SJCRH30 (cell line): ENCODE data around the gene TAF3. TPM values are rescaled to one million over a fixed set of nuclear protein-coding genes. Genes with fewer than 3 reads are reported as not detected.

Source experiments
- DNase-seq, 2 experiments: peaks; one replicate each; pipeline ENCODE4 v3.0.0-alpha.2; 2015 to 2020
- H3K27ac ChIP-seq: fragments of 250-450 bp; sonication (Bioruptor Pico); 2 replicates; pipeline ENCODE4 v1.5.1; 2020; ENCODE audit warnings: mild to moderate bottlenecking, moderate library complexity
- H3K27me3 ChIP-seq: fragments of 250-450 bp; sonication (Bioruptor Pico); 2 replicates; pipeline ENCODE4 v1.5.1; 2020; ENCODE audit warnings: mild to moderate bottlenecking, moderate library complexity
- H3K36me3 ChIP-seq: fragments of 250-450 bp; sonication (Bioruptor Pico); 2 replicates; pipeline ENCODE4 v1.5.1; 2020; ENCODE audit warnings: mild to moderate bottlenecking, moderate library complexity
- H3K4me1 ChIP-seq: fragments of 250-450 bp; sonication (Bioruptor Pico); 2 replicates; pipeline ENCODE4 v1.5.1; 2020; ENCODE audit warnings: mild to moderate bottlenecking, moderate library complexity
- H3K4me3 ChIP-seq: fragments of 250-450 bp; sonication (Bioruptor Pico); 2 replicates; pipeline ENCODE4 v1.5.1; 2020; ENCODE audit warnings: mild to moderate bottlenecking, moderate library complexity
- H3K9me3 ChIP-seq: fragments of 250-450 bp; sonication (Bioruptor Pico); replicated peaks from 2 replicates; pipeline ENCODE4 v1.5.1; 2020; ENCODE audit warnings: mild to moderate bottlenecking, moderate library complexity
- total RNA-seq: library from RNA; depleted of rRNA; stranded (reverse); fragments of >200 nt; shearing (Covaris generic); gene quantifications from 2 replicates; pipeline ENCODE4 v1.2.3, GENCODE V29; 2014

Gene TAF3
- total RNA-seq, 1 experiment from 2014 or later, result 3.6 TPM

GRCh38 chr10:8040651-8041050 lies 222.3 kb downstream of the TAF3 start:
- Histone ChIP-seq H3K27me3 (no peaks in the 10 kb centered on the region), H3K4me1 (0 out of 2 replicates have a peak, but pooled peaks cover under 1% of the 10 kb centered on the region), H3K4me3 (no peak overlapping the region), H3K36me3 (no peaks in the 10 kb centered on the region), H3K27ac (no peak overlapping the region), H3K9me3 (no peaks in the 10 kb centered on the region)
- DNase-seq, result no peak

DNA sequence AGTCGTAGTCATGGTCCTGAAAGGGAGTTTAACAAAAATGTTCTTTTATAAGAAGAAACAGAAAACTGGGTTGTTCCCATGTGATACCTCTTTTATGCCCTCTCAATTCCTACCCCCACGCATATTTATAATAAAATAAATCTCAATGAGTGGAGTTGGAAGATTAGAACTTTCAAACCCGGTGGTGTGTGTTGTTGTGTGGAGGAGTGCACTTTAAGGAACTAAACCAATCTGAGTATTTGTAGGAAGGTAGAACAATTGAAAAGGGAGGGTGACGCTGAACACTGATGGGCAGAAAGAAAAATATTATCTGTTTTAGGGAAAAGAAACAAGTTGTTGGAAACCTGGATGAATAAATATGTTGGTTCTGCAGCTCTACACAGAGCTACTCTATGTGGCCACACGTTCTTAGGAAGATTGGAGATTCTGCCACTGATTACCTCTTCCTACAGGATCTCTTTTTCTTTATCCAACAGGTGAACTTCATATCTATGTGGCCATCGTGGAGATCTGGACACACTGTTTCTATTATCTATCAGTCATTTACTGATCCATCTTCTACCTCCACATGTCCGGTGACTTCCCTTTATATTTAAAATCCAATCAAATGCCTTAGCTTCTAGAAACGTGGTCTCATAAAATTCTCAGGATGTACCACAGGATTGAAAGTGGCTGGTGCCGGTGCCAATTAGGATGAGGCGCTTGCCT lies 223.1 kb downstream of the TAF3 start:
- Histone ChIP-seq H3K4me3 (no peak overlapping the region), H3K4me1 (0 out of 2 replicates have a peak, but pooled peaks cover 2% of the 10 kb centered on the region), H3K9me3 (no peaks in the 10 kb centered on the region), H3K36me3 (no peaks in the 10 kb centered on the region), H3K27me3 (no peaks in the 10 kb centered on the region), H3K27ac (no peak overlapping the region)
- DNase-seq, result no peak

DNA sequence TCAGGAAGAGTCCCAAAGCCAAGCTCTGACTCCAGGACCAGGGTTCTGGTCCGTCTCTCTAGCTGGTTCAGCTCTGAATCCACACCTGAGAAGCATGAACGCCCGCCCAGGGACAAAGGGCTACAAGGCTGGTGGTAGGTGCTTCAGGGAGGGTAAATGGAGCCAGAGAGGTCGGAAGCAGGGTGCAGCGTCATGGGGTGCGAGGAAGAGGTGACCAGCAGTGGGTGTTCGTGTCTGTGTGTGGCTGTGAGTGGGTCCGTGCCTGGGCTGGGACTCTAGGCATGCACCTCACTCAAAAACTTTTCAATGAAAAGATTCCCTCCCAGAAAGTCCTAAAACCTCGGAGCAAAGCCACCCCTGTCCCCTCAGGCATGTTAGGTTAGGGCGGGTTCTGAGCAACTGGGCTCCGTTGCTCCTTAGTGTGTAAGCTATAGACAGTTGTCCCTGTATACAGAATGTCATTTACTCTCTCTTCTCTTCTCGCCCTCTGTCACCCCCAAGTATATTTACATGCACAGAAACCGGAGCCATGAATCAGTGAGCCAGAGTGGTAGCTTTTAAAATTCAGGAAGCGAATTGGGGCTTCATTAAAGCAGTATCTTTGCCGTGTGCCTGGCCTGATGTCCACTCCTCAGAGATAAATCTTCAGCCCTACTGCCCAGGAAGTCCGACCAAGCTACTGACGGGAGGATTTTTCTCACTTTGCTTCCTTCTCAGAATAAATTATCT lies 223.9 kb downstream of the TAF3 start:
- H3K4me1 ChIP-seq, result 0 out of 2 replicates have a peak, but pooled peaks cover 2% of the 10 kb centered on the region
- H3K27ac ChIP-seq, result no peak overlapping the region
- no peak for DNase-seq
- H3K36me3 ChIP-seq, result no peaks in the 10 kb centered on the region
- no peak overlapping the region for H3K4me3 ChIP-seq
- no peaks in the 10 kb centered on the region for H3K9me3 ChIP-seq
- H3K27me3 ChIP-seq, result no peaks in the 10 kb centered on the region

DNA sequence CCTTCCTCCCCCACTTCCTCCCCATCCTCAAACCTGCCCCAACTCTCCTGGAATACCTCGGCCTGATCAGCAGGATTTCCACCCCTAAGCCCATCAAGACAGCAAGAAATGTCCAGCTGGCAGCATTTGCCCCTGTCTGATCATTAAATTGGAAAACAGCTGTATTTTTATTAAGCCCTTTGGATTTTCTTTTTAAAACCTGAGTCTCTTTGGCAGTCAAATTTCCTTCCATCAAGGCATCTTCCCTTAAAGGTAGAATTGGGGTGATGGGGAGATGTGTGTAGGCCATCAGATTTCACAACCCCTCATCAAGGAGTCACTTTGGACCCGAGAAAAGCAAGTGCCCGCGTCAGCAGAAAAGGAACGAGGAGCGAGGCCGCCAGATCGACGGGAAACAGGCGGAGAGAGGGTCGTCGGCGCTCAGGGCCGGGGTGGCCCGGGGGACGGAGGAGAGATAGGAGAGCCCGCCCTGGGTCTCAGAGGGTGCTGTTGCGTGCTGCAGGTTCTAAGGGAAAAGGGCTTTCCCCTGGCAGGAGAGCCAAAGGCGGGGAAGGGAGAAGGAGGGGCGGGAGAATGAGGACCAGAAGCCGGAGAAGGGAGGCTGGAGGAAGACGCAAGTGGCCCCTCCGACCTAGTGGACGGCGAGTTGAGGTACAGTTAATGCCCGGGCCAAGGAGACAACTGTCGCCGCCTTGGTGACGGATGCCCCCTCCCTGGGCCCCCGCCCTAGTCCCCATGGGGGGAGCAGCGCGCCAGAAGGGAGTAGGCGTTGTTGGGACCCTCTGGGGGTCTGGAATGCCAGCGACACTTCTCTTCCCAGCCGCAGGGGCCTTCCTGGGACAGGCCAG lies 224.6 kb downstream of the TAF3 start:
- DNase-seq, result no peak
- Histone ChIP-seq H3K27me3 (no peaks in the 10 kb centered on the region), H3K4me3 (no peak overlapping the region), H3K36me3 (no peaks in the 10 kb centered on the region), H3K9me3 (no peaks in the 10 kb centered on the region), H3K27ac (no peak overlapping the region), H3K4me1 (0 out of 2 replicates have a peak, but pooled peaks cover 2% of the 10 kb centered on the region)

GRCh38 chr10:8043569-8044306 lies 225.4 kb downstream of the TAF3 start:
- no peak overlapping the region for H3K4me3 ChIP-seq
- H3K36me3 ChIP-seq, result no peaks in the 10 kb centered on the region
- H3K27ac ChIP-seq, result no peak overlapping the region
- 0 out of 2 replicates have a peak, but pooled peaks cover 2% of the 10 kb centered on the region for H3K4me1 ChIP-seq
- H3K27me3 ChIP-seq, result no peaks in the 10 kb centered on the region
- no peaks in the 10 kb centered on the region for H3K9me3 ChIP-seq
- no peak for DNase-seq

GRCh38 chr10:8044331-8044907 lies 226.1 kb downstream of the TAF3 start:
- Histone ChIP-seq H3K4me3 (peak overlapping the region; percentile 61), H3K27ac (no peak overlapping the region), H3K27me3 (no peaks in the 10 kb centered on the region), H3K9me3 (no peaks in the 10 kb centered on the region), H3K4me1 (0 out of 2 replicates have a peak, but pooled peaks cover 2% of the 10 kb centered on the region), H3K36me3 (no peaks in the 10 kb centered on the region)
- DNase-seq, result no peak

GRCh38 chr10:8044908-8045725 lies 226.8 kb downstream of the TAF3 start:
- H3K9me3 ChIP-seq, result no peaks in the 10 kb centered on the region
- H3K36me3 ChIP-seq, result no peaks in the 10 kb centered on the region
- H3K27ac ChIP-seq, result no peak overlapping the region
- H3K4me1 ChIP-seq, result 0 out of 2 replicates have a peak, but pooled peaks cover 2% of the 10 kb centered on the region
- H3K27me3 ChIP-seq, result no peaks in the 10 kb centered on the region
- peak overlapping the region; percentile 61 for H3K4me3 ChIP-seq
- peak; percentile 22 to 32 for DNase-seq

DNA sequence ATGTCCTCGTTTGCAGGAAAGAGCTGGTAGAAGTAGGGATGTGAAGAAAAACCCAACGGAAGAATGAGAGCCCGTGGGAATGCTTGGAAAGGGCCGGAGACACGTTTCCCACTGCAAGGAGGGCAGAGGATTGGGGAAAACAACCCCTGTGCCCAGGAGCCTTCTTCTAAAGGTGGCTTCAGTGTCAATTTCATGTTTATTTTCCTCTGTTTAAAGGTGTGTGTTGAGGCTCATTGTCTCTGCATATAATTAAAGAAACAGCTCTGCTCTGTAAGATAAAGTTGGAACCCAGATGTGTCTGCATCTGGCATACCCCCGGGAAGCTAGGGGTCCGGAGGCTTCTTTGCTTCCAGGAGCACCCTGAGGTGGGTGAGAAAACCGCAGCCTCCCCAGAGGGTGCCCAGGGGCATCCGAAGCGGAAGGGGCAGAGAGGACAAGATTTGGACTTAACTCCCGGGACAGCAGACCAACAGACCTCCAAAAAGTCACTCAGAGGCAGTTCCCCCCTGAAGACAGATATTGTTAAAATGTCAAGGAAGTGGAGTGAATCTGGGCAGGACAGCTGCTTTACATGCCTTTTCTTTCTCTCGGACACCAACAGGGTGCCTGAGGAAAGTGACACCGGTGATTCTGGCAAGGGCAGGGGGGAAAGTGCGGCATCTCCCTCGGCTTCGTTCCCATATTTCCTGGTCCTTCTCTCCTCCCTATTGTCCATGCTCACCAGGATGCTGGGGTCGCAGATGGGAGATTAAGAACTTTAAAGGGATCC lies 227.6 kb downstream of the TAF3 start:
- H3K4me3 ChIP-seq, result peak overlapping the region; percentile 61
- DNase-seq, result no peak
- no peaks in the 10 kb centered on the region for H3K27me3 ChIP-seq
- H3K27ac ChIP-seq, result no peak overlapping the region
- 0 out of 2 replicates have a peak, but pooled peaks cover 2% of the 10 kb centered on the region for H3K4me1 ChIP-seq
- H3K36me3 ChIP-seq, result no peaks in the 10 kb centered on the region
- H3K9me3 ChIP-seq, result no peaks in the 10 kb centered on the region

- no peak for DNase-seq
- Histone ChIP-seq H3K9me3 (no peaks in the 10 kb centered on the region), H3K27ac (no peak overlapping the region), H3K27me3 (no peaks in the 10 kb centered on the region), H3K4me1 (0 out of 2 replicates have a peak, but pooled peaks cover 2% of the 10 kb centered on the region), H3K4me3 (no peak overlapping the region), H3K36me3 (no peaks in the 10 kb centered on the region)
Observed at GRCh38 chr10:8047452-8048280, 229.4 kb downstream of the TAF3 start.

GRCh38 chr10:8048281-8049008 lies 230.1 kb downstream of the TAF3 start:
- DNase-seq, result no peak
- H3K27ac ChIP-seq, result no peak overlapping the region

GRCh38 chr10:8049045-8049864 lies 230.9 kb downstream of the TAF3 start:
- no peaks in the 10 kb centered on the region for H3K9me3 ChIP-seq
- DNase-seq, result no peak
- no peaks in the 10 kb centered on the region for H3K27me3 ChIP-seq
- H3K4me3 ChIP-seq, result peak overlapping the region; percentile 59
- H3K36me3 ChIP-seq, result no peaks in the 10 kb centered on the region
- H3K27ac ChIP-seq, result no peak overlapping the region
- H3K4me1 ChIP-seq, result 0 out of 2 replicates have a peak, but pooled peaks cover 2% of the 10 kb centered on the region

More at GRCh38 chr10:8048281-8049008, 230.1 kb downstream of the TAF3 start:
- Histone ChIP-seq H3K4me3 (no peak overlapping the region), H3K36me3 (no peaks in the 10 kb centered on the region), H3K4me1 (0 out of 2 replicates have a peak, but pooled peaks cover 2% of the 10 kb centered on the region), H3K27me3 (no peaks in the 10 kb centered on the region), H3K9me3 (no peaks in the 10 kb centered on the region)
